CD14-positive monocyte (primary cell): ENCODE measurements around the gene PLAC1. TPM values are rescaled to one million over a fixed set of nuclear protein-coding genes. Genes with fewer than 3 reads are reported as not detected.

Experiments used
- DNase-seq, 3 donors: peaks; one replicate each; pipeline ENCODE4 v3.0.0-alpha.2; 2011 to 2022
- H2AFZ ChIP-seq: 2 replicates; pipeline ENCODE4 v1.6.0; 2012; ENCODE audit warnings: mild to moderate bottlenecking, low read depth, low read length, inconsistent platforms; ENCODE audit not compliant: insufficient read depth, poor library complexity, severe bottlenecking
- H3K27ac ChIP-seq, 2 donors: 1 replicate in 1 of 2; 2 replicates in 1 of 2; pipeline ENCODE4 v1.5.1; 2012 to 2013; ENCODE audit warnings: low read length in 2 of 2, control low read depth in 1 of 2, inconsistent platforms in 1 of 2, low read depth in 1 of 2, mild to moderate bottlenecking in 1 of 2
- H3K27me3 ChIP-seq, 2 donors: one replicate each; pipeline versions ENCODE4 v1.6.0 to v1.6.1; 2011 to 2013; ENCODE audit warnings: low read length in 2 of 2; ENCODE audit not compliant: control insufficient read depth in 2 of 2, insufficient read depth in 2 of 2
- H3K36me3 ChIP-seq, 2 donors: replicated peaks in 1 of 2; 1 replicate in 1 of 2; 2 replicates in 1 of 2; pipeline versions ENCODE4 v1.5.1 to v1.6.1; 2012 to 2013; ENCODE audit warnings: low read length in 2 of 2, control low read depth in 1 of 2, inconsistent platforms in 1 of 2, mild to moderate bottlenecking in 1 of 2; ENCODE audit not compliant: insufficient read depth in 2 of 2, control insufficient read depth in 1 of 2
- H3K4me1 ChIP-seq, 2 donors: 1 replicate in 1 of 2; 2 replicates in 1 of 2; pipeline versions ENCODE4 v1.5.1 to v1.6.1; 2012 to 2013; ENCODE audit warnings: low read length in 2 of 2, control low read depth in 1 of 2, inconsistent platforms in 1 of 2, mild to moderate bottlenecking in 1 of 2, moderate library complexity in 1 of 2; ENCODE audit not compliant: insufficient read depth in 2 of 2, control insufficient read depth in 1 of 2
- H3K4me2 ChIP-seq: replicated peaks from 2 replicates; pipeline ENCODE3; 2012; ENCODE audit warnings: low read length, moderate library complexity, mild to moderate bottlenecking; ENCODE audit not compliant: poor library complexity, severe bottlenecking; ENCODE audit errors: extremely low read depth
- H3K4me3 ChIP-seq, 3 experiments: fragments of 200-600 bp in 1 of 3; sonication (generic) in 1 of 3; replicated peaks in 1 of 3; 1 replicate in 2 of 3; 2 replicates in 1 of 3; pipeline ENCODE4 v1.5.1; 2011 to 2013; ENCODE audit warnings: low read length in 3 of 3, mild to moderate bottlenecking in 3 of 3, control low read depth in 2 of 3, low read depth in 2 of 3, inconsistent platforms in 1 of 3, moderate library complexity in 1 of 3
- H3K79me2 ChIP-seq: 2 replicates; pipeline ENCODE4 v1.6.0; 2012; ENCODE audit warnings: mild to moderate bottlenecking, control low read depth, inconsistent platforms, low read length, moderate library complexity; ENCODE audit not compliant: insufficient read depth
- H3K9ac ChIP-seq: 2 replicates; pipeline ENCODE4 v1.6.0; 2017; ENCODE audit warnings: low read length, mild to moderate bottlenecking; ENCODE audit not compliant: insufficient read depth, poor library complexity, severe bottlenecking
- H3K9me3 ChIP-seq, 2 donors: replicated peaks in 1 of 2; 1 replicate in 1 of 2; 2 replicates in 1 of 2; pipeline versions ENCODE4 v1.5.1 to v1.6.1; 2012 to 2013; ENCODE audit warnings: low read length in 2 of 2, control low read depth in 1 of 2; ENCODE audit not compliant: control insufficient read depth in 1 of 2, insufficient read depth in 1 of 2
- H4K20me1 ChIP-seq: 2 replicates; pipeline ENCODE4 v1.6.0; 2012; ENCODE audit warnings: mild to moderate bottlenecking, low read length, control low read depth, moderate library complexity; ENCODE audit not compliant: insufficient read depth
- H3K27ac Mint-ChIP-seq, 7 donors: one replicate each; pipeline ENCODE4 v1.8.0; 2020; ENCODE audit warnings: mild to moderate bottlenecking in 7 of 7, mixed read lengths in 7 of 7, moderate library complexity in 6 of 7, inconsistent platforms in 2 of 7
- H3K27me3 Mint-ChIP-seq, 3 donors: one replicate each; pipeline ENCODE4 v1.8.0; 2021 to 2022; ENCODE audit warnings: low read depth in 3 of 3, mild to moderate bottlenecking in 3 of 3, mixed read lengths in 3 of 3, moderate library complexity in 3 of 3, inconsistent platforms in 1 of 3
- H3K36me3 Mint-ChIP-seq, 2 donors: one replicate each; pipeline ENCODE4 v1.8.0; 2020; ENCODE audit warnings: mixed read lengths in 2 of 2, inconsistent platforms in 1 of 2, mild to moderate bottlenecking in 1 of 2
- H3K4me1 Mint-ChIP-seq: one replicate; pipeline ENCODE4 v1.8.0; 2020; ENCODE audit warnings: mild to moderate bottlenecking, mixed read lengths
- H3K4me3 Mint-ChIP-seq, 2 donors: one replicate each; pipeline ENCODE4 v1.8.0; 2020; ENCODE audit warnings: mild to moderate bottlenecking in 2 of 2, mixed read lengths in 2 of 2, moderate library complexity in 1 of 2
- H3K9me3 Mint-ChIP-seq, 7 donors: one replicate each; pipeline ENCODE4 v1.8.0; 2020 to 2022; ENCODE audit warnings: mixed read lengths in 7 of 7, mild to moderate bottlenecking in 6 of 7, moderate library complexity in 6 of 7, inconsistent platforms in 2 of 7
- CTCF ChIP-seq: fragments of 200-600 bp; IDR thresholded peaks from one replicate; pipeline ENCODE4 v1.8.0; 2022; ENCODE audit warnings: antibody characterized with exemption, mild to moderate bottlenecking
- WGBS: methylation state at CpG from one replicate; pipeline ENCODE4 v1.1.5; 2013; ENCODE audit warnings: missing lambda C conversion rate; ENCODE audit not compliant: insufficient coverage; 5-methylcytosine and 5-hydroxymethylcytosine counted together
- intact Hi-C, 2 donors: fragments of 100-400 bp; cut with micrococcal nuclease; formaldehyde crosslinking; loops; one replicate each; pipeline versions ENCODE4 v1.15.0 to v1.15.1; 2023
- polyA plus RNA-seq, 3 donors: library from polyadenylated mRNA; depleted of rRNA in 1 of 3; unstranded in 2 of 3; stranded (reverse) in 1 of 3; fragments of 300-500 nt in 2 of 3; fragments of >200 nt in 1 of 3; fragmentation: Illumina TruSeq in 2 of 3; gene quantifications; 1 replicate in 2 of 3; 2 replicates in 1 of 3; pipeline ENCODE4 v1.2.3, GENCODE V29; 2012 to 2021

Gene PLAC1
- polyA plus RNA-seq, 3 donors, result not detected

GRCh38 chrX:134546187-134546586, 112.1 kb downstream of the PLAC1 start:
- no peaks in the 10 kb centered on the region for H3K79me2 ChIP-seq
- no peak for TF ChIP-seq CTCF
- no peak for DNase-seq
- H3K4me1 Mint-ChIP-seq, result peaks cover 55% of the 10 kb centered on the region
- H3K27me3 Mint-ChIP-seq, result peaks cover 10 to 56% (median 48%) of the 10 kb centered on the region in 3 donors
- peaks cover 0 to 32% (median 11%) of the 10 kb centered on the region in 7 donors for H3K9me3 Mint-ChIP-seq
- peaks cover 4% of the 10 kb centered on the region in 2 donors for H3K36me3 Mint-ChIP-seq
- H2AFZ ChIP-seq, result no peak overlapping the region
- H3K27me3 ChIP-seq, result peaks cover 13 to 60% of the 10 kb centered on the region in 2 donors
- intact Hi-C loops, result no loop called here
- 95% methylated on average over 20 of the region's 35 CpGs for WGBS
- H3K4me1 ChIP-seq, result peaks cover 31 to 37% of the 10 kb centered on the region in 2 donors
- no peak overlapping the region for H3K4me3 ChIP-seq
- peak overlapping the region in 1 of 2 donors; percentile 35 for H3K4me3 Mint-ChIP-seq
- no peak overlapping the region for H3K4me2 ChIP-seq
- no peak overlapping the region for H3K9ac ChIP-seq
- no peaks in the 10 kb centered on the region for H4K20me1 ChIP-seq
- no peak overlapping the region for H3K27ac Mint-ChIP-seq
- no peaks in the 10 kb centered on the region for H3K36me3 ChIP-seq
- peaks cover 0 to 9% of the 10 kb centered on the region in 2 donors for H3K9me3 ChIP-seq
- no peak overlapping the region for H3K27ac ChIP-seq

GRCh38 chrX:134545510-134545909, 112.8 kb downstream of the PLAC1 start:
- WGBS, result 100% methylated on average over 2 of the region's 20 CpGs
- peaks cover 10 to 51% (median 48%) of the 10 kb centered on the region in 3 donors for H3K27me3 Mint-ChIP-seq
- peaks cover 0 to 32% (median 9%) of the 10 kb centered on the region in 7 donors for H3K9me3 Mint-ChIP-seq
- Histone ChIP-seq H3K79me2 (no peaks in the 10 kb centered on the region), H3K4me2 (no peak overlapping the region), H3K36me3 (no peaks in the 10 kb centered on the region), H2AFZ (no peak overlapping the region), H3K27me3 (peaks cover 13 to 55% of the 10 kb centered on the region in 2 donors), H3K4me3 (no peak overlapping the region), H3K9me3 (peaks cover 0 to 9% of the 10 kb centered on the region in 2 donors), H4K20me1 (no peaks in the 10 kb centered on the region), H3K27ac (no peak overlapping the region), H3K4me1 (peaks cover 28 to 30% of the 10 kb centered on the region in 2 donors), H3K9ac (no peak overlapping the region)
- no peak for DNase-seq
- H3K36me3 Mint-ChIP-seq, result peaks cover 4% of the 10 kb centered on the region in 2 donors
- intact Hi-C loops, result no loop called here
- TF ChIP-seq CTCF, result no peak
- H3K4me1 Mint-ChIP-seq, result peaks cover 51% of the 10 kb centered on the region
- peak overlapping the region in 1 of 7 donors; percentile 85 for H3K27ac Mint-ChIP-seq
- H3K4me3 Mint-ChIP-seq, result peak overlapping the region in 1 of 2 donors; percentile 71
